WERI-Rb-1 (cell line): Measurements from ENCODE around the gene NAT10.

ENCODE experiments used
- DNase-seq: peaks from one replicate; pipeline ENCODE4 v3.0.0-alpha.2; 2020
- H3K27ac ChIP-seq: fragments of 250-450 bp; sonication (Bioruptor Pico); 2 replicates; pipeline ENCODE4 v1.5.1; 2020; ENCODE audit warnings: mild to moderate bottlenecking, moderate library complexity
- H3K27me3 ChIP-seq: fragments of 250-450 bp; sonication (Bioruptor Pico); 2 replicates; pipeline ENCODE4 v1.5.1; 2021; ENCODE audit warnings: mild to moderate bottlenecking, low read depth, moderate library complexity; ENCODE audit not compliant: insufficient read depth, severe bottlenecking
- H3K36me3 ChIP-seq: fragments of 250-450 bp; sonication (Bioruptor Pico); 2 replicates; pipeline ENCODE4 v1.5.1; 2020; ENCODE audit warnings: mild to moderate bottlenecking, moderate library complexity
- H3K4me3 ChIP-seq: 2 replicates; pipeline ENCODE4 v1.5.1; 2011; ENCODE audit warnings: low read depth, mild to moderate bottlenecking, control low read depth, low read length
- H3K9me3 ChIP-seq: fragments of 250-450 bp; sonication (Bioruptor Pico); 2 replicates; pipeline ENCODE4 v1.5.1; 2021; ENCODE audit warnings: mild to moderate bottlenecking, moderate library complexity; ENCODE audit not compliant: severe bottlenecking
- TF ChIP-seq, protein P1 (sequence below): IDR thresholded peaks from 2 replicates; pipeline ENCODE4 v1.5.1; 2011; ENCODE audit warnings: low read depth, mild to moderate bottlenecking, control low read depth, inconsistent platforms, low read length

NAT10 gene

DNA sequence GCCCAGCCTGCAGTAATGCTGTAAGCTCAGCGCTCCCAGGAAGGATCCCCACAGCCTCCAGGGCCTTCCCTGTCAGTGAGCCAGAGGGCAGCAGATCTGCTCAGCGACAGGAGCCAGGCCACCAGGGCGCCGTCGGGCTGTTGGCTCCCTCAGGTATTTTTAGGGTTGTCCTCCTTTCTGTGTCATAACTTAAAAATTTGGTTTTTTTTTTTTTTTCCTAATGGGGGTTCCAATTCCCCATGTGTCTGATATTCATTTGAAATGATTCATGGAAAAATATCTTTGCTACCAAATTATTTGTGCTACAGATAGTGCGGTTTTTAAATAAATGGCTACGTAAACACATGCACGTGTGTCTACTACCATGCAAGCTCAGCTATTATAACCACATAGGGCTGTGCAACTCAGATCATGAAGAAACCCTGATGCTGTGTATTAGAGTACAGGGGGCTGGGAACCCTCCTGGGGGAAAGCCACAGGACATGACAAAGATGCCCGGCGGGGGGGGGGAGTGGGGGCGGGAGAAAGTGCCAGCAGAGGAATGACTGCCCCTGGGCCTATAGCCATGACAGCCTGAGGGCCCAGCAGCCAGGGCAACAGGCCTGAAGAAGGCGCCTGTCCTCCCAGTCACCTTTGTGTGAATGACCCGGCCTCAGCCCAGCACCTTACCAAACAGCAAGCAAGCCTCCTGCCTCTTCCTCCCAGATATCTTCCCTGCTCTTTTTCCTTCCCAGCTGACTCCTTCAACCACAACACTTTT is 89.3 kb downstream of the NAT10 start:
- H3K9me3 ChIP-seq, result no peaks in the 10 kb centered on the region
- TF ChIP-seq, protein P1, sequence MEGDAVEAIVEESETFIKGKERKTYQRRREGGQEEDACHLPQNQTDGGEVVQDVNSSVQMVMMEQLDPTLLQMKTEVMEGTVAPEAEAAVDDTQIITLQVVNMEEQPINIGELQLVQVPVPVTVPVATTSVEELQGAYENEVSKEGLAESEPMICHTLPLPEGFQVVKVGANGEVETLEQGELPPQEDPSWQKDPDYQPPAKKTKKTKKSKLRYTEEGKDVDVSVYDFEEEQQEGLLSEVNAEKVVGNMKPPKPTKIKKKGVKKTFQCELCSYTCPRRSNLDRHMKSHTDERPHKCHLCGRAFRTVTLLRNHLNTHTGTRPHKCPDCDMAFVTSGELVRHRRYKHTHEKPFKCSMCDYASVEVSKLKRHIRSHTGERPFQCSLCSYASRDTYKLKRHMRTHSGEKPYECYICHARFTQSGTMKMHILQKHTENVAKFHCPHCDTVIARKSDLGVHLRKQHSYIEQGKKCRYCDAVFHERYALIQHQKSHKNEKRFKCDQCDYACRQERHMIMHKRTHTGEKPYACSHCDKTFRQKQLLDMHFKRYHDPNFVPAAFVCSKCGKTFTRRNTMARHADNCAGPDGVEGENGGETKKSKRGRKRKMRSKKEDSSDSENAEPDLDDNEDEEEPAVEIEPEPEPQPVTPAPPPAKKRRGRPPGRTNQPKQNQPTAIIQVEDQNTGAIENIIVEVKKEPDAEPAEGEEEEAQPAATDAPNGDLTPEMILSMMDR, result no peak
- no peaks in the 10 kb centered on the region for H3K27me3 ChIP-seq
- H3K36me3 ChIP-seq, result peaks cover 20% of the 10 kb centered on the region
- DNase-seq, result no peak
- H3K27ac ChIP-seq, result no peak overlapping the region
- H3K4me3 ChIP-seq, result no peak overlapping the region
